GM23338 (cell line): Measurements from ENCODE around the gene CCDC6. TPM values are rescaled to one million over a fixed set of nuclear protein-coding genes. Genes with fewer than 3 reads are reported as not detected.

Source experiments
- polyA plus RNA-seq: library from polyadenylated mRNA; unstranded; fragments of >200 nt; fragmentation: Nextera tagmentation; extraction: Ambion mirVana; gene quantifications from 2 replicates; pipeline ENCODE4 v1.2.1, GENCODE V29; 2016
- total RNA-seq: library from RNA; depleted of rRNA; stranded (reverse); fragments of >200 nt; shearing (Covaris generic); gene quantifications from 2 replicates; pipeline ENCODE4 v1.2.3, GENCODE V29; 2014; rRNA removed

Gene CCDC6
- total and polyA plus RNA-seq, 2 experiments from 2014 or later, result 32.5 to 66.9 TPM

Other genes with a start within 250 kb of the CCDC6 start
- gene SLC16A9, start 196.7 kb downstream of the CCDC6 start, total RNA-seq, result 11.4 and 16.0 TPM in 2 replicates
- gene SLC16A9, start 196.7 kb downstream of the CCDC6 start, polyA plus RNA-seq, result 6.0 and 6.5 TPM in 2 replicates
- not detected in 2 replicates for gene MRLN, start 153.1 kb downstream of the CCDC6 start, total RNA-seq
- gene MRLN, start 153.1 kb downstream of the CCDC6 start, polyA plus RNA-seq, result not detected in 2 replicates